GM12878 (cell line): ENCODE data around the gene HERC2. TPM values are rescaled to one million over a fixed set of nuclear protein-coding genes. Genes with fewer than 3 reads are reported as not detected.

Experiments
- ATAC-seq: fragments of 200-7000 bp; cut with Tn5 transposase; 3 replicates; pipeline ENCODE4 v1.9.1; 2020; ENCODE audit warnings: mild to moderate bottlenecking, moderate library complexity
- BruUV-seq: library from RNA; stranded (reverse); fragments of 400-500 nt; replicated peaks from 2 replicates; lab custom pipeline; 2021; lab: Mats Ljungman, UMichigan
- CTCF ChIA-PET: fragments of 300-600 bp; sonication (Branson Sonifier 250); formaldehyde crosslinking; extraction: SDS; loops from one replicate; lab custom pipeline; 2021; ENCODE audit warnings: inconsistent platforms; lab: Yijun Ruan, JAX
- POLR2A ChIA-PET: fragments of 350-600 bp; formaldehyde crosslinking; extraction: SDS; loops from one replicate; lab custom pipeline; 2021; ENCODE audit warnings: inconsistent platforms; lab: Charles Lee
- RAD21 ChIA-PET: fragments of 300-600 bp; sonication (Branson Sonifier 250); formaldehyde crosslinking; loops from one replicate; lab custom pipeline; 2023; ENCODE audit warnings: antibody characterized with exemption; ENCODE audit not compliant: unreplicated experiment; lab: Charles Lee
- SMC1A ChIA-PET: fragments of 300-600 bp; sonication (Branson Sonifier 250); formaldehyde crosslinking; loops from one replicate; lab custom pipeline; 2023; ENCODE audit not compliant: unreplicated experiment, uncharacterized antibody; lab: Charles Lee
- DNase-seq: peaks from one replicate; pipeline ENCODE4 v3.0.0-alpha.2; 2011; ENCODE audit warnings: low read depth, low spot score
- FAIRE-seq: peaks from 3 replicates; lab custom pipeline; 2011; peaks lifted over from hg19 to GRCh38; lab: Jason Lieb, UNC
- H2AFZ ChIP-seq: 2 replicates; pipeline ENCODE4 v1.6.0; 2011; ENCODE audit warnings: low read depth, low read length, control low read depth; ENCODE audit not compliant: control insufficient read depth
- H3K27ac ChIP-seq: 2 replicates; pipeline ENCODE4 v1.5.1; 2011; ENCODE audit warnings: control low read depth; ENCODE audit not compliant: control insufficient read depth, insufficient read depth
- H3K27me3 ChIP-seq, 2 experiments: replicated peaks in 1 of 2; 2 replicates each; pipeline versions ENCODE4 v1.6.0 to v1.6.1; 2011; ENCODE audit warnings: low read length in 1 of 2; ENCODE audit not compliant: control insufficient read depth in 2 of 2, insufficient read depth in 2 of 2
- H3K36me3 ChIP-seq, 2 experiments: 2 replicates each; pipeline ENCODE4 v1.5.1; 2011; ENCODE audit warnings: low read length in 1 of 2; ENCODE audit not compliant: control insufficient read depth in 2 of 2, insufficient read depth in 2 of 2
- H3K4me1 ChIP-seq: 2 replicates; pipeline ENCODE4 v1.6.1; 2011; ENCODE audit warnings: mild to moderate bottlenecking, low read length, moderate library complexity, mixed read lengths; ENCODE audit not compliant: control insufficient read depth, insufficient read depth
- H3K4me2 ChIP-seq: 2 replicates; pipeline ENCODE4 v1.6.0; 2011; ENCODE audit warnings: control low read depth; ENCODE audit not compliant: control insufficient read depth, insufficient read depth
- H3K4me3 ChIP-seq: fragments of 200-600 bp; sonication (generic); 2 replicates; pipeline ENCODE4 v1.5.1; 2016
- H3K79me2 ChIP-seq: 2 replicates; pipeline ENCODE4 v1.6.0; 2011; ENCODE audit warnings: low read length; ENCODE audit not compliant: control insufficient read depth, insufficient read depth
- H3K9ac ChIP-seq: 2 replicates; pipeline ENCODE4 v1.8.0; 2011; ENCODE audit warnings: low read length, control low read depth, mixed read lengths; ENCODE audit not compliant: control insufficient read depth, insufficient read depth
- H3K9me3 ChIP-seq: replicated peaks from 3 replicates; pipeline ENCODE4 v1.5.1; 2011; ENCODE audit warnings: mild to moderate bottlenecking, low read length; ENCODE audit not compliant: control insufficient read depth, insufficient read depth
- H4K20me1 ChIP-seq: 2 replicates; pipeline ENCODE4 v1.6.0; 2011; ENCODE audit not compliant: control insufficient read depth, insufficient read depth
- DPF2 ChIP-seq: fragments of 450-650 bp; IDR thresholded peaks from 2 replicates; pipeline ENCODE4 v1.6.1; 2017; ENCODE audit warnings: mild to moderate bottlenecking
- HCFC1 ChIP-seq: fragments of 150-350 bp; IDR thresholded peaks from 2 replicates; pipeline ENCODE4 v1.6.1; 2014; ENCODE audit warnings: low read length
- JUND ChIP-seq: IDR thresholded peaks from 2 replicates; pipeline ENCODE4 v1.6.1; 2012; ENCODE audit warnings: low read depth, mild to moderate bottlenecking, low read length, improper control_type of control experiment, moderate library complexity
- NFXL1 ChIP-seq: fragments of 450-650 bp; IDR thresholded peaks from 2 replicates; pipeline ENCODE4 v1.6.1; 2017; ENCODE audit warnings: antibody characterized with exemption, mild to moderate bottlenecking, borderline replicate concordance
- SKIL ChIP-seq: fragments of 450-650 bp; IDR thresholded peaks from 2 replicates; pipeline ENCODE4 v1.6.1; 2017; ENCODE audit warnings: mild to moderate bottlenecking, low read depth, inconsistent platforms; ENCODE audit not compliant: poor library complexity, severe bottlenecking
- ZNF217 ChIP-seq: fragments of 450-650 bp; IDR thresholded peaks from 2 replicates; pipeline ENCODE4 v1.6.1; 2017; ENCODE audit warnings: antibody characterized with exemption, mild to moderate bottlenecking
- WGBS: methylation state at CpG from one replicate; pipeline ENCODE4 v1.1.6; 2016; ENCODE audit warnings: low lambda C conversion rate; ENCODE audit not compliant: insufficient replicate concordance, insufficient coverage; ENCODE audit errors: missing lambda C conversion rate; 5-methylcytosine and 5-hydroxymethylcytosine counted together
- in situ Hi-C: fragments of 300-500 bp; cut with MboI; formaldehyde crosslinking; loops from 9 replicates; pipeline ENCODE4 v1.14.3; 2018; ENCODE audit warnings: mixed read lengths
- intact Hi-C: fragments of 100-400 bp; cut with micrococcal nuclease; formaldehyde crosslinking; loops from one replicate; pipeline ENCODE4 v1.14.2; 2022; ENCODE audit not compliant: unreplicated experiment
- polyA plus RNA-seq, 11 experiments: library from polyadenylated mRNA; depleted of rRNA in 4 of 11; unstranded in 6 of 11; stranded (reverse) in 5 of 11; fragments of >200 nt; fragmentation: Nextera tagmentation in 4 of 11; fragmentation: Illumina TruSeq in 1 of 11; extraction: Ambion mirVana in 4 of 11; extraction: Trizol in 1 of 11; gene quantifications; 1 replicate in 1 of 11; 2 replicates in 10 of 11; pipeline versions ENCODE4 v1.2.1 to v1.2.3, GENCODE V29; 2011 to 2016; ENCODE audit warnings: inconsistent platforms in 2 of 11, missing spikeins in 2 of 11, low read depth in 1 of 11
- total RNA-seq, 4 experiments: library from RNA; depleted of rRNA in 3 of 4; stranded (reverse); fragments of >200 nt in 3 of 4; fragmentation: Illumina TruSeq in 1 of 4; extraction: Trizol in 1 of 4; gene quantifications; 2 replicates each; pipeline versions ENCODE4 v1.2.1 to v1.2.3, GENCODE V29; 2013 to 2021
- TF ChIP-seq, protein P1 (sequence below): fragments of 450-650 bp; conservative IDR thresholded peaks from 2 replicates; pipeline ENCODE4 v1.6.1; 2017; ENCODE audit warnings: mild to moderate bottlenecking, moderate library complexity

Gene HERC2
- total and polyA plus RNA-seq, 10 of the 15 experiments (the other 5 are each of a cell fraction or from before 2014, with no cell fraction given) = 6.1 to 39.0 (median 24.0) TPM

DNA sequence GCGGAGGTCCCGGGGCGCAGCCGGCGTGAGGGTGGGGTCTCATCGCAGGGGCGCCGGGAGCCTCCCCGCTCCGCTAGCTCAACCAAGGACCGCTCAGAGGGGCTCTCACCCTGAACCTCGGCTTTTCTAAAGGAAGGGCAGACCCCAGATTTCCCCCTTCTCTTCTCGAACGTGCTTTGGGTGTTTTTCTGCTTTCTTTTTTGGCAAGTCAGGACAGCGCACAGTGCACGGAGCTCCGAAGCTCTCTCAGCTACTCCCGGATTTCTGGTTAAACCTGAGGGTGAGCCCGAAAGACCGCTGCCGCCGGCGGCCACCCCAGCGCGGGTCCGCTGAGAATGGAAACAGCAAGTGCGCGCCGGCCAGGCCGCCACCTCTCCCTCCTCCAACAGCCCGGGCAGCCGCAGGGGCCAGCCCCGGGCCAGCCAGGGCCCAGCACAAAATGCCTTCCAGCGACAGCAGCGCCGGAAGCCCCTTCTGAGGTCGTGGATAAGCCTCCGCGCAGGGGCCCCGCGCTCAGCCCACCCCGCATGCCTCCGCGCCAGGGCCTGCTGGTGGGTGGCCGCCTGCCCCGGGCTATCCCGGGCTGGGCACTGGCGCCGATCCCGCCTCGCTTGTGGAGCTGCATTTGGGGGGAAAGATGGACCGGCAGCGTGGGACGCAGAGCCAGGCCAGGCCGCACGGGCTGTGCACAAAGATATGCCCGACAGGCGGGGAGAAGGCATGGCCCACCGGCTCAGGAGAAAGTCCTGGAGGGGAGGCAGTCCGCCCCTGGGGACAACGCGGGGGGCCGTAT lies 214.7 kb downstream of the HERC2 start:
- in situ Hi-C loops = no loop called here
- ChIA-PET CTCF (interaction anchor here (1.2 kb wide), 1 partner anchor 19 kb away, joined by 4 read pairs; no protein-coding TSS in a partner anchor), RAD21 (no interaction called here), SMC1A (interaction anchor here (0.5 kb wide), 1 partner anchor 17 kb away, joined by 3 read pairs; no protein-coding TSS in a partner anchor), POLR2A (no interaction called here)
- Histone ChIP-seq H3K4me1 (no peaks in the 10 kb centered on the region), H3K36me3 (peaks cover 0 to 3% of the 10 kb centered on the region in 2 experiments; a peak in 1 of 4 replicates), H2AFZ (no peak overlapping the region), H3K27me3 (peaks cover 3% of the 10 kb centered on the region in 2 experiments; a peak in 1 of 4 replicates), H3K27ac (no peak overlapping the region), H3K4me3 (peak overlapping the region; percentile 32; the same call in 1 of the 2 replicates), H3K4me2 (peak overlapping the region; percentile 44; the same call in 1 of the 2 replicates)
- ATAC-seq = peak; percentile 42
- BruUV-seq = no TSS peak
- intact Hi-C loops = no loop called here
- 26% methylated on average over 46 of the region's 63 CpGs for WGBS
- TF ChIP-seq JUND (no peak), DPF2 (no peak), HCFC1 (no peak), SKIL (no peak), ZNF217 (no peak), NFXL1 (no peak)
- TF ChIP-seq, protein P1, sequence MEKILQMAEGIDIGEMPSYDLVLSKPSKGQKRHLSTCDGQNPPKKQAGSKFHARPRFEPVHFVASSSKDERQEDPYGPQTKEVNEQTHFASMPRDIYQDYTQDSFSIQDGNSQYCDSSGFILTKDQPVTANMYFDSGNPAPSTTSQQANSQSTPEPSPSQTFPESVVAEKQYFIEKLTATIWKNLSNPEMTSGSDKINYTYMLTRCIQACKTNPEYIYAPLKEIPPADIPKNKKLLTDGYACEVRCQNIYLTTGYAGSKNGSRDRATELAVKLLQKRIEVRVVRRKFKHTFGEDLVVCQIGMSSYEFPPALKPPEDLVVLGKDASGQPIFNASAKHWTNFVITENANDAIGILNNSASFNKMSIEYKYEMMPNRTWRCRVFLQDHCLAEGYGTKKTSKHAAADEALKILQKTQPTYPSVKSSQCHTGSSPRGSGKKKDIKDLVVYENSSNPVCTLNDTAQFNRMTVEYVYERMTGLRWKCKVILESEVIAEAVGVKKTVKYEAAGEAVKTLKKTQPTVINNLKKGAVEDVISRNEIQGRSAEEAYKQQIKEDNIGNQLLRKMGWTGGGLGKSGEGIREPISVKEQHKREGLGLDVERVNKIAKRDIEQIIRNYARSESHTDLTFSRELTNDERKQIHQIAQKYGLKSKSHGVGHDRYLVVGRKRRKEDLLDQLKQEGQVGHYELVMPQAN = no peak
- TF ChIP-seq, all 136 proteins: peak for 0
- no peaks in the 10 kb centered on the region for H4K20me1 ChIP-seq
- no peak overlapping the region for H3K9ac ChIP-seq
- H3K79me2 ChIP-seq = no peaks in the 10 kb centered on the region
- FAIRE-seq (no peak), DNase-seq (no peak)
- H3K9me3 ChIP-seq = no peaks in the 10 kb centered on the region
